ENCODE measurements around the gene PLA2R1.

PLA2R1 gene

GRCh38 chr2:159895258-159896065 is 167.0 kb downstream of the PLA2R1 start:
- DNase-seq (ENCODE audit: low spot score): peak; percentile 6

DNA sequence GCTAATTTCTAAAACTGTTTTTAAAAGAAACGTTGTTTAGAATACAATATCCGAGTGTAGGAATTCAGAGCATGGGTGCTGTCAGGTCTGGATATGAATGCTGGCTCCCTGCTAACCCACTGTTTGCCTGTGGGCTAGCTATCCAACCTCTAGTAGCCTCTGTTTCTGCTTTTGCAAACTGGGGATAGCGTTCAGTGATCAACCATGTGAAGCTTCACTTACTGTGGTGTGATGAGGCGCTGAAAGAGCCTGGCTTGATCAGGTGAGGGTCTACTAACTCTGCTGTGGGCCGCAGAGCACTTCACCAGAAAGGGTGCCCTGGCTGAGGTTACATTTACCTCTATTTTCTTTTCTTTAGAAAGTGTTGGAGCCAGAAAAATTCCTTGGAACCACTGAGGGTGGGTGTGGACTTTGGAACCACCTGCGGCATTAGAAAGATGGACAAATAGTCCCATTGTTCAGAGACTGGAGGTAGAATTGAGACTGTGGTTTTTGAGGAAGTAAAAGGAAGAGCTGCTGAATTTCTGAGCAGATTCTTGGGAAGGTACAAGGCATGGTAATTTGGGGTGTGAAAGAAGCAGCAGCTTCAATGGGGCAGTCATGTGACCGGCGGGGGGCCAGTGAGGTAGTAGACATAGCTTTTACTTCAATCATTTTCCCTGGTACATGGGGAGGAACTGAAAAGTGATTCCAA is 168.1 kb downstream of the PLA2R1 start:
- DNase-seq (ENCODE audit: low spot score): no peak

GRCh38 chr2:159892990-159893810 is 169.2 kb downstream of the PLA2R1 start:
- no peak for DNase-seq (ENCODE audit: low spot score)

DNA sequence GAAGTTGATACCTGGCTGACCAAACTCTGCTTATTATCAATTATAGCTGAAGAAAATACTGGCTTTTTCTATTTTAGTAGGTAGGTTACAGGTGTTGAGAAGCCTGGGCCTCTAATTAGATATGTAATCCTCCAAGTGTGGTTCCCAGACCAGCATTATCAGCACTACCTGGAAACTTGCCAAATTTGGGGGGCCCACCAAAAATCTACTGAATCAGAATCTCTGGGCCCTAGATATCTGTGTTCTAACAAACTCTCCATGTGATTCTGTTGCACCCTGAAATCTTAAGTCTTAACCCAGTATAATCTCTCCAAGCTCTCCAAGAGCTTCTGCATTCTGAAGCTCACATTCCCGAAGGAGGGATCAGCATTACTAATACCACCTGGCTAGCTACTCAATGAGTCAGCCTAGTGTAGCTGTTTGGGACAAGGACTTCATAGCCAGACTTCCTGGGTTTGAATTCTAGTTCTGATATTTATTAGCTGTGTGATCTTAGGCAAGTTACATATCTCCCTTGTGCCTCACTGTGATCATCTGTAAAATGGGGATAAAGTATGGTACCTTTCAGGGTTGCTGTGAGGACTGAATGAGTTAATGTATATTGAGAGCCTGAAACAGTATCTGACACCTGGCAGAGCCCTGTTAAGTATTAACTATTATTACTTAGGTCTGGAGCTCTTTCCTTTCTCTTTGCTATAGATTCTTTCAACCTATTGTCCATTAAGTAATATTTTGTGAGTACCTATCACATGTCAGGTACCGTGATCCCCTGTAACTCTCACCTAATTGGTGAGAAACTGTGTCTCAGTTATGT is 170.3 kb downstream of the PLA2R1 start:
- no peak for DNase-seq (ENCODE audit: low spot score)

GRCh38 chr2:159891267-159891588 is 171.2 kb downstream of the PLA2R1 start:
- no peak for DNase-seq (ENCODE audit: low spot score)

DNA sequence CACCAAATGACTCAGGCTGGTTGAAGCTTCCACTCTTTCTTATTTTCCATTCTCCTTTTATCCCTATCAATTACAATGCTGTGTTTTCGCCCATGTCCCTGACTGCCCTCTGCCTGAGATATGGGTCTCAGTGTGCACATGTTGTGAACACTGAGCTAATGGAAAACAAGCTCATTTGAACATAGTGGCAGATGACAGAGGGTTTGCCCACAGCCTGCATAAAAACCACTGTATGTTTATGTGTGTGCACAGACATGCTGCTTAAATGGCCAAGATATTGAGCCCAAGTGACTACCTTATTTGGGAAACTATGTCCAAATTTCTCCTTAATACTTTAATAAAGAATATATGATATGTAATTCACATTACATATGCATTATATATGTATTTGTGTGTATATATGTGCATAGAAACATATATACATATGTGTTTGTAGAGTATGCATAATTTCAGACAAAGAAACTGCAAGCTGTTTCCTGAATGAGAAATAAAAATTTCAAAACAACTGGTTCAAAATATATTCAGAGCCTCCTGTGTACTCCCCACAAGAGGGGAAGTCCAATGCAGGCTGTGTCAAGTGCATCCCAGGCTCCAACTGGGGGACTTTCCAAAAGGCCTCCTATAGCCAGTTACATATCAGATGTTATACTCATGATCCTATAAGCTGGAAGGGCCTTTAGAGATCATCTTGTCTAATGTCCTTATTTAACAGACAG is 171.7 kb downstream of the PLA2R1 start:
- DNase-seq (ENCODE audit: low spot score): no peak

- no peak for DNase-seq (ENCODE audit: low spot score)
These were observed 180.2 kb downstream of the PLA2R1 start for GRCh38 chr2:159882130-159882745.

Measured in CD4-positive, alpha-beta T cell treated with Interleukin-2 at 100 ng/mL for 4 hours (primary cell).